GM18867 (cell line): ENCODE data around the gene FBXO9.

ENCODE experiments used
- ATAC-seq: cut with Tn5 transposase; IDR thresholded peaks from one replicate; pipeline ENCODE4 v1.9.1; 2021; ENCODE audit warnings: mild to moderate bottlenecking, moderate library complexity; ENCODE audit not compliant: unreplicated experiment

FBXO9 gene

DNA sequence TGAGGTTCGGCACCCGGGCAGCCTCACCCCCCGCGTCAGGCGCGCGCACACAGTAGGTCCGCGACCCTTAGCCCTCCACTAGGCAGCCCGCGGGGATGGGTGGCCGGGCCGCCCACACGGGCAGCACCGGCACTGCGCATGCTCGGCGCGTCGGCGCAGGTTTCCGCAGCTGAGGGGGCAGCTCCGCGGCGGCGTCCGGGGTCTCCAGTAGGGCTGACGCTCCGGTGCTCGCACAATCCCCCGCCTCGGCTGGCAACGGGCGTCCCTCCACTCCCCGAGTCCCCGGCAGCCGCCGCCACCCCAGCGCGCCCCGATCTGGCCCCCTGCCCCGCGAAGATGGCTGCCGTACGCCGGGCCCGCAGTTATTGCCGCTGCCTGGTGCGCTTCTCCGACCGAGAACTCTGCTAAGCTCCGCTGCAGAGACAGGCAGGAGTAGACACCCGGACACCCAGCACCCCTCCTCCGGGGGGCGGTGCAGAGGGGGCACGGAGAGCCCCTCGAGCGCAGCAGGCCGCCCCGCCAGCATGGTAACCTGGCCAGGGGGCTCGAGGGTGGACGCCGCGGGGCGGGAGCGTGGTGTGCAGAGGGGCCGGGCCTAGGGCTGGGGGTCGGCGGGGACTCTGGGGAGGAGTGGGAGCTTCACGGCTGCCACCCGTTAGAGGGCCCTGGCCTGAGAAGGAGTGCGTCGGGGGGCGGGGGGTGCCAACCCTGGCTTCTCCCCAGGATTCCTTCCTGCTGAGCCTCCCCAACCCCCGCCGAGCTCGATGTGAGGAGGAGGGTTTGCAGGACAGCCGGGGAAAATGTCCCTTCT, at the start of gene FBXO9:
FBXO9 (plus strand) TSS at position 139 of the 811 bp plus-strand sequence; CDS start at position 525, 386 bp downstream.
- peak; percentile 51 for ATAC-seq

DNA sequence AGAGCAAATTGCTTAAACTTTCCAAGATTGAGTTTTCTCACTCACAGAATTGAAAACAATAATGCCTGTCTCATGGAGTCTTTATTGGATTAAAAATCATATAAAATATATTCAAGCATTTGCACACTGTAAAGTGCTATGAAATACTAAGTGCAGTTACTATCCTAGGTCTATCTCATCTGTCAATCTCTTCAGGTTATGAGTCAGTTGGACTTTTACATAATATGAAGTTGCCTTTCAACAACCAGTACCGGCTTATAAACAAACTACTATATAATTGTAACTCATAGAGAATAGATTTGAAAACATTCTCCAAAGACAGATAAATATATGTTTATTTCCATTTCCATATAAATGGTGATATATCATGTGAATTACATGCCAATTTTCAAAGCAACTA, 49.7 kb upstream of the FBXO9 start:
- ATAC-seq: no peak

DNA sequence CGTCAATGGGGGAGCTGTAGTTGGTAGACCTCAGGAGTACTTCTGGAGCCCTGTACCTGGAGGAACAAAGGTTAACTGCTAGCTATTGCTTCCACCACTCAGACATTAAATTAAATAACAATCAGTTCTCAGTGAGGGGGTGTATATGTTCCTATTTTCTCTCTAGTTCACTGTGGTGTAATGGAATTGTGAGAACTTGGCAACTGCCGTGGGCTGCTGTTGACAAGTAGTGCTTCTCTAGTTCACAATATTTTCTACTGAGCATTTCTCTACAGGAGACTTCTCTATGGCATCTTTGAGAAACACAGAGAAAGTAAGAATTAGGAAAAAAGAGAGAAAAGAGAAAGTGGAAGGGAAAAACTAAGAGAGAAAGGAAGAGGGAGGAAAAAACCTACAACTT, 46.8 kb upstream of the FBXO9 start:
- no peak for ATAC-seq

DNA sequence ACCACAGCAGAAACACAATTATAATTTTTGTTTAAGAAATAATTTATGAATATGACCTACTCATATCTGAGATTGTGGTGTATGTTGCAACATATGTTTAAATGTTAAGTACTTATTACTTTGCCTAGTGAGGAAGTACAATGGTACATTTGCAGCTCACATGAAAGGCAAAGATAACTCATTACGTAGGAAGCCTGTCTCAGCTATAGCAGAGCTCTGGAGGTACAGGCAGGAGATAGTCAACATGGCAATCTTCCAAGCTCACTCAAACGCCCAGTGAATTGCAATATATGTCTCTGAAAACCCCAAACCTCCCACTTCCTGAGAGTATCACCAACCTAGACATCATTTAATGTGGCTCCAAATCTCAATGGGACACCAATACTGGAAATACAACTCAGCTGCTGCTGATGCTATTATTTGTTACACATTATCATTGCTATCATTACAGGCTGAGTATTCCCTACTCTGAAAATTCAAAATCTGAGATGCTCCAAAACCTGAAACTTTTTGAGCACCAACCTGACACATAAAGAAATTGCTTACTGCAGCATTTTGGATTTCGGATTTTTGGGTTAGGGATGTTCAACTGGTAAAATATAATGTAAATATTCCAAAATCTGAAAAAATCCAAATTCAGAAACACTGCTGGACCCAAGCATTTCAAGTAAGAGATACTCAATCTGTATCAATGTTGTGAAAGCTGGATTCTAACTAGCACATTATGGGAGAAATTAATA, 45.0 kb upstream of the FBXO9 start:
- ATAC-seq: no peak

DNA sequence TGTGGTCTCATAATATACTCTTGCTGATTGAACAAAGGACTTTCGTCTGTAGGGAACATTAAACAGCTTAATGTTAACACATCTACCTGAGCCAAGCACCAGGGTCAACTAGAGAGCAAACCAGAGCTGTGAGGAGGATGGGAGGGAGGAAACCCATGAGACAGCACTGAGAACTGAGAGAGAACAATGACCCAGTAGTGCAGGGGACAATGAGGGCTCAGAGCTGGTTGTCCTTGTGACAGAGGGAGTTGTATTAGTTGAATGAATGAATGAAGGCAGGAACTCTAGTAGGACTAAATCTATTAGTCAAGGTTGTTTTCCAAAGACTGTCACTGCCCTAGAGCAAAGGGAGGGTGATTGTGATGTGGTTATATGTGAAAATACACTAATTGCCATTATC, 41.9 kb upstream of the FBXO9 start:
- no peak for ATAC-seq

DNA sequence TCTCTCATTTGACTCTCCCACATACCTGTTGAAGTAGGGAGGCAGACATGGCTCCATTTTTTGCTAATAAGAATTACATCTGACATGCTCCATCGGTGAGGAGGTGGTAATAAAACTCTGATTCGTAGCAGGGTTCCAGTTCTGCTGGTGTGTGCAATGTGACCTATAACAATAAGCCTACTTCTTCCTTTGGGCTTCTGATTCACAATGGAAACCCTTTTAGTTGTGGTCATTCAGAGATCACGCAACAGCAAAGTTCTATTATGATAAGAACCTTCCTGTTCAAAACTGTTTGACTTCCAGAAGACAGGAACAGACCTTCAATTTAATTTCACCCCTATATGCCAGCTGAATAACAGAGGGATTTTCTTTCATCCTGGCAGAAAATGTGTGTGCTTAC, 38.7 kb upstream of the FBXO9 start:
- ATAC-seq: no peak

DNA sequence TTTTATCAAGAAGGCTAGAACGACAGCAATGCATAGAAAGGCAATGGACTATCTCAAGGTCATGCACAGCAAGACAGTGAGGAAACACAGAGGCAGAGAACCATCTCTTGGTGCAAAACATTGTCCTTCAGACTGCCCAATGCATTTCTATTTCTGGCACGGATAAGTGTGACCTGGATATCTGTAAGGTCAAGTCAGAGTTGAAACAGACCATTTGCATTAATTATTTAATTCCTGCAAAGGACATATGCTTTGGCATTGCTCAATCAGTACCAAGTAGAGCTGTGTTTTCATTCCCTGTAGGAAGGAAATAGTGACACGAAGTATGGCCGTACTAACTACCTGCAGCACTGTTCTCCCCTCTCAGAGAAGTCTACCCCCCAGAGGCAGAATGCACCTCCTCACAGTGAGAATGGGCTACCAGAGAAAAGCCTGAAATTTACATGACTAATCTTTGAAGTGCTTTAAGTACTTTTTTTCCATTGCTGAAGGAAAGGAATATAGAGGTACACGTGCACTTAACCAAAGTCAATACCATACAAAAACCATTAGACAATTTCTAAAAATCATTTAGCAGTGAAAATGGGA, 38.0 kb upstream of the FBXO9 start:
- no peak for ATAC-seq

DNA sequence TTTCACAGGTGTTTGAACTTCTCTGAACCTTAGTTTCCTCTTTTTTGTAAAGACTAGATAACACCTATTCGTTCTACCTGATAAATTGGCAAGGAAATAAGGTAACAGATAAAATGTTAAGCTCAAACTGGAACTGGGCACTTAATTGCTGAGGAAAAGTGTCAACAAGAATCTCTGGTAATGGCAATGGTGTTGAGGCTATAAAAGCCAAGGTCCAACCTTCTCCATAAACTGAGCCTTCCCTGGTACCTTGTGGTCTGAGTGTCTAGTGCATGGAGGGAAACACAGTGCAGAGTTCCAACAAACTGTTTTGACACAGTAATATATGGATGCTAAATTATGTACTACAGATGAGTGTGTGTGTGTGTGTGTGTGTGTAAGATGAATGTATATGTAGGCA, 36.7 kb upstream of the FBXO9 start:
- ATAC-seq: no peak

DNA sequence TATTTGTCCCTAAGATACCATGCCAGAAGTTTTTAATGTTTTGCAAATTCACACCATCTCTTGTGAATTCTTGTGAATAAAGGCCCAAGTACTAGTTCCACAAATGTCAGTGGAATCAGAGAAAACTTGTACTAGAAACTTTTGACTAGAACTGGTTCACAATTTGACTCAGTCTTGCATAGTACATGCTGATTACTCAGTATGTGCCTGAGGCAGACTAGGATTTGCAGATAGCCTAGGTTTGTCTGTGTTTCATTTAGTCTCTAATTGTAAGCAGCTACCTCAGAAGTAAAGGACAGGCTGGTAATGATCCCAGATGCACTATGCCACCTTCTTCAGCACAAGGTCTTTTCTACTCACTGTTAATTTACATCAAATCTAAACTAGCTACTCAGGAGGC, 35.9 kb upstream of the FBXO9 start:
- ATAC-seq: no peak

DNA sequence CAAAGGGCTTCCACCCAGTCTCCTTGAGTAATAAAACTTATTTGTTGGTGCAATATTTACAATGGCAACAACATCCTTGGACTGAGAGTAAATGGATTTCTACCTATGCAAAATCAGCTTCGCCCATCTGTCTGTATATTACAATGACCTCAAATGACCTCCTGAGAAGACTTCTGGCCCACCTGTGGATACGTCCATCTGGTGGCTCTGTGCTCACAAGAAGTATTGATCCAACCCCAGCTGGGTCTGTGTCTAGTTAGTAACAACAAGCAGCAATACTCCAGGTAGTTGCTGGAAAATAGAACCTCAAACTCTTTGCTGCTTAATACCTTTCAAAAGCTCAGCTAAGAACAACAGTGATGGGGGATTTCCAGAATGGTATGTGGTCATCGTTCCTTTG, 35.4 kb upstream of the FBXO9 start:
- no peak for ATAC-seq

DNA sequence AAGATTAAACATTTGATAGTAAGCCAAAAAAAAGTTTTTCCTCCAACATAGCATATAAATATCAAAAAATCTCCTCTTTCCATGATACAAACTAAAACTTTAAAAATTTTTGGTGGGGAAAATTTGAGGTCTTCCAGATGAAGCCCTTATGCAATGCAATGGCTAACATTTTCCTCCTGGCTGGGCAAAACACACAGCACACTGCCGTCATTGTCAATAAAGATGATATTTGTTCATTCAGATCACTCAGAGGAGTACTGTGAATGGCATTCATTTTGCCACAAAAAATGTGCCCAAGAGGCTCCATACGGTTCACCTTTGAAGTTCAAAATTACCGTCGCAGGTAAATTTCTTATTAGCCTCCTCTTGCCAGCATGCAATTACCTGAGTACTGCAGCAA, 33.9 kb upstream of the FBXO9 start:
- ATAC-seq: no peak

DNA sequence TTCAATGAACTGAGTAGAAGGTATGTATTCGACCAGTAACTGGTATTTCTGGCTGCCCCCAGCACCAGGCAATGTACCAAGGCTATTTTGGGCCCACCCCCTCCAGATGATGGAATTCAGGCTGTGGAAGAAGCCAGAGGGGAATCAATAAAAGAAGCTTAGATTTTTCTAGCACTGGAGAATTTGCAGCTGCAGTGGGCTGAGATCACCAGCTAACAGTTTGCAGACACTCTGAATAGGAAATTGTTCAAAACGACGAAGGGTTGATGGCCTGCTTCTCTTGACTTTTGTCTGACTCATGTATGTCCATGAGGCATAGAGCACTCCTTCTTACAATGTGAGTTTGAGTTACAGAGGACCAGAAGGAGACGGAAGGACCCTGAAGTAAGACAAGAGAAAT, 32.4 kb upstream of the FBXO9 start:
- no peak for ATAC-seq

DNA sequence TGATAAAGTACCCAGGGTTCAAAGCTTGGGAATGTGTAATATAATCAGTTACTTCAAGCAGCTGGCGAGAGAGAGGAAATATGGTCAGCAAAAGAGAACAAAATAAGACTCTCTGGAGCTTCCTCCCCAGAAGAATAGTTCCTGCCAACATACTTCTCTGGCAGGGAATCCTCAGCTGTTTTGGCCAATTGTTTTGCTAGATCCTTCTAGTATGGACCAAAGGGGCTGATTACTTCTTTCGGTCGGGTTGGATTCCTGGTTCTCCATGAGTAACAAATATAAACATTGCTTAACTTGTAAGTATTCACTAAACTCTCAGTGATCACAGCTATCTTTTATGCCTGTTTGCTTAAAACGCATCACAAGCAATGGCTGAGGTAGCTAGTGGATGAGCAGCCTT, 31.4 kb upstream of the FBXO9 start:
- no peak for ATAC-seq

DNA sequence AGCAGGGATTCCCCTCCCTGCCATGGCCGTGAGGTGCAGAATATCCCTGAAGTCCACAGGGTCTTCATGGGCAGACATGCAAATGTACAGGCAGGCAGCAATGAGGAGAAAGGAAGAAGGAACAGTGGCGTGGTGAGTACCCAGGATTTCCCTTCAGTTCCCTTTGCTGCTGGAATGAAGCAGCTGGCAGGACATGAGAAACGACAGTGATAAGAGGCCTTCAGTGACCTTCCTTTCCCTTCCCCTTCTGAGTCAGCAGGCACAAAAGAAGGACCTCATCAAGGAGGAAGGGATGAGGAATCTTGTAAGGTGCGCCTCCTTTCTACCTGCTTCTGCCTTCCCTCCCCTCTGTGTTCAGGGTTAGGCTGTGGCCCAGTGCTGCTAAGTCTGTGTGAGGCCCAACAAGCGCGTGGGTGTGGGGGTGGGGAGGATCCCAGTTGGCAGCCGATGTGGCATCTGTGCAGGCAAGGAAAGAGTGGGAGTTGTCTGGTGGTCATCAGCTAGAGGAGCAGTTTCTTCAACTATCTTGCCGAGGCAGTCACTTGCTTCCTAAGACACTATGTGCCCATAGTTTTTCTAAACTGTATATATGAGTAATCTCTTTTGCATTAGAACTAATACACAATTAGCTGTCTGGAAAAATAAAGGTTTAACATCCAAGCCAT, 29.5 kb upstream of the FBXO9 start:
- no peak for ATAC-seq

DNA sequence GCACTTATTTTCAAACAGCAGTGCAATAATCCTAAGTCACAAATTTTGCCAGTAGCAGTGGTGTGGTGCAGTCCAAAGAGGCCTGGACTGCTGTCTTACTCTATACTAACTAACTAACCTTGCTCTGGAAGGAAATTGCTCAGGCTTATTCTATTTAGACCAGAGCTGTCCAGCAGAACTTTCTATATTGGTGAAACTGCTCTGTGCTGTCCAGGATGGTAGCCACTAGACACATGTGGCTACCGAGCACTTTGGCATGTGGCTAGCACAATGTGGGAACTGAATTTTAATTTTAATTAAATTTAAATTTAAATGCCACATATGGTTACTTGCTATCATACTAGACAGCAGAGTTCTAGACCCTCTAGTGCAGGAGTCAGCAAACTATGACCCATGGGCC, 27.1 kb upstream of the FBXO9 start:
- ATAC-seq: no peak

DNA sequence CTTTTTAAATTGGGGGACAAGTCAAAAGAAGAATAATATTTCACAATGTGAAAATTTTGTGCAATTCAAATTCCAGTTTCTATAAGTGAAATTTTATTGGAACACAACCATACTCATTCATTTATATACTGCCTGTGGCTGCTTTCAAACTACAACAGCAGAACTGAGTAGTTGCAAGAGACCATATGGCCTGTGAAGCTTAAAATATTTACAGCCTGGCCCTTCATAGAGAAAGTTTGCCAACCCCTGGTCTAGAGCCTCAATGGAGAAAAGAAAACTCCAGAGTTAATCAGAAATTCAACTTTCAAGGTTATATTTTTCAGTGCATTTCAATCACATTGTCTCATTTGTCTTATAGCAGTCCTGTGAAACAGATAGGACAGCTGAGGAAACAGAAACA, 26.6 kb upstream of the FBXO9 start:
- ATAC-seq: no peak

DNA sequence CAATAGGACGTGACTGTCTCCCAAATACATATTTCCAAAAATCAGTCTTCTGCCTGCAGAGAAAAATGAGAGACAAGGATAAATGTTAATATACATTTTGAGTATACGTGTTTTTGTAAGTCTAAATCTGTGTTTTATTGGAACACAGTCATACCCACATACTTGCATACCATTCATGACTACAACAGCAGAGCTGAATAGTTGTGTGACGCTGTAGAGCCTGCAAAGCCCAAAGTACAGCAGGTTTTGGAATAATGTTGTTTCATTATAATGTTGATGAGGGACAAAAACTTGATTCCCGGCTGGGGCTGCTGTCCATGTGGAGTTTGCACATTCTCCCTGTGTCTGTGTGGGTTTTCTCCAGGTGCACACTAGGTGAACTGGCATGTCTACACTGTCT, 23.8 kb upstream of the FBXO9 start:
- no peak for ATAC-seq

DNA sequence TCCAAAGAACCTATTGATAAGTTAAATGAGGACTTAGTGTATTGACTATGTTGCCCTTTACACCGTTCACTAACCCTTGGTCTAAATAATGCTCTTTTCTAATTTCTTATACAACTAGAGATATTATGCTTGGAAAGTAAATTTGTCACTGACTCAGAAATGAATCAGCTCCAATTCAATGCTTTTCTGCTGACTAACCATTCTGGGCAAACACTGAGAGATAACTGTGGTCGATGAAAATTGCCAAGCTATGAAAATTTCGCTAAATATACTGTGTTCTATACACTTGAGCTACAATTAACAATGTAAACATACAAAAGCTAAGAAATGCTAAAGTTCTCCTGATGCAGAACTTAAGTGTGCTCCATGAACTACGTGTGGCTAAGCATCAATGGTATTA, 23.1 kb upstream of the FBXO9 start:
- ATAC-seq: no peak

DNA sequence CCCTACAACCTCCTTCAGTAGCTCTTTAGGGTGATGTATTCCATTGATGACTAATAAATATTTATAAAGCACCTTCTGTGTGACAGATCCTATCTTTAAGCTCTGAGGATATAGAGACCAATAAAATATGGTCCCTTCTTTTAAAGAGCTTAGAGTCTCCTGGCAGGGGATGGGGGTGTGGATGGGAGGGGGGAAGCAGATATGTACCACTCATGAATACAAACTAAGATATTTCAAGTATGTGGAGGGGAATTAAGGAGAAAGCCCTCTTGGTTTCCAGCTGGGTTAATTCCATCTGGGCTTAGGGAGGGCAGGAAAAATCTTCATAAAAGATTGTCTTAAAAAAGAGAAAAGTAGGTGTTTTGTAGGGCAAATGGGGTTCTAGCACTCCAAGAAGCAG, 21.6 kb upstream of the FBXO9 start:
- no peak for ATAC-seq

DNA sequence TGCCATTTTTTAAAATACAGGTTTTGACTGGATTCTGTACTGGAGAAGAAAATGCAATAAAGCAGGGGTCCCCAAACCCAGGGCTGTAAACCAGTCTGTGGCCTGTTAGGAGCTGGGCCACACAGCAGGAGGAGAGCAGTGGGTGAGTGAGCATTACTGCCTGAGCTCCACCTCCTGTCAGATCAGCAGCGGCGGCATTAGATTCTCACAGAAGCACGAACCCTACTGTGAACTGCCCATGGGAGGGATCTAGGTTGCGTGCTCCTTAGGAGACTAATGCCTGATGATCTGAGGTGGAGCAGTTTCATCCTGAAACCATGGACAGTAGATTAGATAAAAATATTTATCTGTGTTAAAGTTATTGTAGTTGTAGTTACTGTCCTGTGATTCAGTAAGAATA, 21.1 kb upstream of the FBXO9 start:
- no peak for ATAC-seq

DNA sequence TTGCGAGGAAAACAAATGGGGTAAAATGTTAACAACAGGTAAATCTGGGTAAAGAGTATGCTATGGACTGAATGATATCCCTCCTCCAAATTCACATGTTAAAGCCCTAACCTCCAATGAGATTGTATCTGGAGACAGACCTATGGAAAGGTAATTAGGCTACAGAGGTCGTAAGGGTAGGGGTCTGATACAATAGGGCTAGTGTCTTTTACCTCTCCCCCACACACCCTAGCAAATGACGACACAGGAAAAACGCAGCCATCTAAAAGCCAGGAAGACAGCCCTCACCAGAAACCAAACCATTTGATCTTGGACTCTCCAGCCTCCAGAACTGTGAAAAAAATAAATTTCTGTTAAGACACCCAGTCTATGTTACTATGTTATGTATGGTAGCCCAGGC, 20.6 kb upstream of the FBXO9 start:
- ATAC-seq: no peak
